Hepatocyte (in vitro differentiated cells): ENCODE data around the gene PTPRE. TPM values are rescaled to one million over a fixed set of nuclear protein-coding genes. Genes with fewer than 3 reads are reported as not detected.
A peak's percentile ranks its signal among the peaks of the same experiment; 100 is the strongest.

ENCODE experiments used
- DNase-seq: peaks from one replicate; pipeline ENCODE4 v3.0.0-alpha.2; 2016; ENCODE audit warnings: low spot score
- H2AFZ ChIP-seq: fragments of 200-600 bp; sonication (generic); 2 replicates; pipeline ENCODE4 v1.6.0; 2016; ENCODE audit warnings: antibody characterized with exemption, mild to moderate bottlenecking
- H3K27ac ChIP-seq: fragments of 200-600 bp; sonication (generic); 2 replicates; pipeline ENCODE4 v1.5.1; 2016; ENCODE audit warnings: mild to moderate bottlenecking
- H3K27me3 ChIP-seq: fragments of 200-600 bp; sonication (generic); 2 replicates; pipeline ENCODE4 v1.6.1; 2016
- H3K36me3 ChIP-seq: fragments of 200-600 bp; sonication (generic); replicated peaks from 2 replicates; pipeline ENCODE4 v1.5.1; 2016; ENCODE audit warnings: low read depth; ENCODE audit not compliant: insufficient read depth
- H3K4me1 ChIP-seq: fragments of 200-600 bp; sonication (generic); 2 replicates; pipeline ENCODE4 v1.5.1; 2016; ENCODE audit warnings: mild to moderate bottlenecking, moderate library complexity; ENCODE audit not compliant: insufficient read depth
- H3K4me2 ChIP-seq: fragments of 200-600 bp; sonication (generic); 2 replicates; pipeline ENCODE4 v1.6.0; 2016
- H3K4me3 ChIP-seq: fragments of 200-600 bp; sonication (generic); 2 replicates; pipeline ENCODE4 v1.5.1; 2016; ENCODE audit warnings: mild to moderate bottlenecking
- H3K79me2 ChIP-seq: fragments of 200-600 bp; sonication (generic); 2 replicates; pipeline ENCODE4 v1.6.0; 2017; ENCODE audit warnings: mild to moderate bottlenecking
- H3K9me2 ChIP-seq: fragments of 200-600 bp; sonication (generic); replicated peaks from 2 replicates; pipeline ENCODE4 v1.6.0; 2017; ENCODE audit warnings: mild to moderate bottlenecking; ENCODE audit not compliant: insufficient read depth
- H3K9me3 ChIP-seq: fragments of 200-600 bp; sonication (generic); 2 replicates; pipeline ENCODE4 v1.5.1; 2016; ENCODE audit warnings: low read depth, mild to moderate bottlenecking
- H4K20me1 ChIP-seq: fragments of 200-600 bp; sonication (generic); 2 replicates; pipeline ENCODE4 v1.6.0; 2016; ENCODE audit warnings: mild to moderate bottlenecking; ENCODE audit not compliant: insufficient read depth, poor library complexity, severe bottlenecking
- CTCF ChIP-seq: fragments of 200-600 bp; sonication (generic); IDR thresholded peaks from 2 replicates; pipeline ENCODE4 v1.5.1; 2016; ENCODE audit warnings: antibody characterized with exemption, mild to moderate bottlenecking; ENCODE audit not compliant: poor library complexity
- EZH2 ChIP-seq: fragments of 200-600 bp; sonication (generic); IDR thresholded peaks from 2 replicates; pipeline ENCODE4 v1.6.1; 2016; ENCODE audit warnings: antibody characterized with exemption, mild to moderate bottlenecking, borderline replicate concordance
- EZH2phosphoT487 ChIP-seq: fragments of 200-600 bp; sonication (generic); IDR thresholded peaks from one replicate; pipeline ENCODE4 v1.6.1; 2018; ENCODE audit warnings: antibody characterized with exemption, mild to moderate bottlenecking, low read depth, moderate library complexity; ENCODE audit not compliant: unreplicated experiment, severe bottlenecking
- WGBS: methylation state at CpG from one replicate; pipeline ENCODE4 v1.1.6; 2016; ENCODE audit warnings: low lambda C conversion rate; ENCODE audit errors: missing lambda C conversion rate; 5-methylcytosine and 5-hydroxymethylcytosine counted together
- polyA plus RNA-seq: library from polyadenylated mRNA; unstranded; fragments of >200 nt; fragmentation: Nextera tagmentation; extraction: Ambion mirVana; gene quantifications from 2 replicates; pipeline ENCODE4 v1.2.1, GENCODE V29; 2016
- total RNA-seq: library from RNA; depleted of rRNA; stranded (reverse); fragments of >200 nt; gene quantifications from 2 replicates; pipeline ENCODE4 v1.2.3, GENCODE V29; 2014

Gene PTPRE
- total and polyA plus RNA-seq, 2 experiments from 2014 or later = 3.2 to 10.1 TPM

- TF ChIP-seq CTCF (no peak), EZH2phosphoT487 (no peak), EZH2 (no peak)
These were observed 35.3 kb upstream of the PTPRE start for GRCh38 chr10:127871631-127872010.

GRCh38 chr10:127872011-127872761 lies 34.7 kb upstream of the PTPRE start:
- TF ChIP-seq EZH2phosphoT487 (no peak), EZH2 (no peak), CTCF (no peak)
- Histone ChIP-seq H3K4me1 (peaks cover 6% of the 10 kb centered on the region), H3K27me3 (no peaks in the 10 kb centered on the region), H3K4me2 (no peak overlapping the region), H3K9me2 (no peaks in the 10 kb centered on the region), H3K9me3 (no peaks in the 10 kb centered on the region), H3K79me2 (no peaks in the 10 kb centered on the region), H3K27ac (no peak overlapping the region), H4K20me1 (no peaks in the 10 kb centered on the region), H3K4me3 (no peak overlapping the region), H2AFZ (no peak overlapping the region), H3K36me3 (no peaks in the 10 kb centered on the region)
- DNase-seq = no peak
- 90% methylated on average over 23 of the region's 23 CpGs for WGBS

More at GRCh38 chr10:127871631-127872010, 35.3 kb upstream of the PTPRE start:
- Histone ChIP-seq H4K20me1 (no peaks in the 10 kb centered on the region), H3K36me3 (no peaks in the 10 kb centered on the region), H3K4me2 (no peak overlapping the region), H3K9me2 (no peaks in the 10 kb centered on the region), H3K9me3 (no peaks in the 10 kb centered on the region), H3K79me2 (no peaks in the 10 kb centered on the region), H3K4me3 (no peak overlapping the region), H3K4me1 (peaks cover 9% of the 10 kb centered on the region), H2AFZ (no peak overlapping the region), H3K27ac (no peak overlapping the region), H3K27me3 (no peaks in the 10 kb centered on the region)
- WGBS = 88% methylated on average over 7 of the region's 7 CpGs
- no peak for DNase-seq

- H4K20me1 ChIP-seq = no peaks in the 10 kb centered on the region
- TF ChIP-seq EZH2phosphoT487 = no peak
- peak; percentile 52 for TF ChIP-seq CTCF
- H3K27ac ChIP-seq = no peak overlapping the region
- no peaks in the 10 kb centered on the region for H3K9me3 ChIP-seq
- 85% methylated on average over 12 of the region's 12 CpGs for WGBS
- H3K9me2 ChIP-seq = no peaks in the 10 kb centered on the region
- DNase-seq = peak; percentile 80
- no peak overlapping the region for H3K4me2 ChIP-seq
- peaks cover 6% of the 10 kb centered on the region for H3K4me1 ChIP-seq
- no peaks in the 10 kb centered on the region for H3K79me2 ChIP-seq
- H2AFZ ChIP-seq = no peak overlapping the region
- no peaks in the 10 kb centered on the region for H3K27me3 ChIP-seq
- no peak overlapping the region for H3K4me3 ChIP-seq
- no peaks in the 10 kb centered on the region for H3K36me3 ChIP-seq
These were observed 33.9 kb upstream of the PTPRE start for GRCh38 chr10:127872871-127873600.
